OCI-LY1 (cell line): ENCODE measurements around the gene GOLGA6L7.

Experiments used
- H2AFZ ChIP-seq: fragments of 200-600 bp; sonication (generic), shearing (Covaris generic); 2 replicates; pipeline ENCODE4 v1.6.0; 2014; ENCODE audit warnings: antibody characterized with exemption, mild to moderate bottlenecking, low read length
- H3F3A ChIP-seq: fragments of 200-600 bp; sonication (generic), shearing (Covaris generic); 2 replicates; pipeline ENCODE4 v1.6.0; 2014; ENCODE audit warnings: mild to moderate bottlenecking, antibody characterized with exemption, low read length, moderate library complexity; ENCODE audit not compliant: insufficient read depth
- H3K27ac ChIP-seq: fragments of 200-600 bp; sonication (generic); 2 replicates; pipeline ENCODE4 v1.5.1; 2014; ENCODE audit warnings: low read length, mixed run types, mild to moderate bottlenecking, low read depth; ENCODE audit not compliant: poor library complexity, severe bottlenecking
- H3K27me3 ChIP-seq: fragments of 200-600 bp; sonication (generic); 2 replicates; pipeline ENCODE4 v1.6.0; 2014; ENCODE audit warnings: antibody characterized with exemption, mild to moderate bottlenecking, low read length, moderate library complexity; ENCODE audit not compliant: insufficient read depth
- H3K36me3 ChIP-seq: fragments of 200-600 bp; sonication (generic); 2 replicates; pipeline ENCODE4 v1.6.1; 2014; ENCODE audit warnings: mild to moderate bottlenecking, antibody characterized with exemption, low read length, moderate library complexity, mixed read lengths; ENCODE audit not compliant: insufficient read depth
- H3K4me1 ChIP-seq: fragments of 200-600 bp; sonication (generic); 2 replicates; pipeline ENCODE4 v1.5.1; 2014; ENCODE audit warnings: mild to moderate bottlenecking, low read length, moderate library complexity; ENCODE audit not compliant: insufficient read depth, severe bottlenecking
- H3K4me2 ChIP-seq: fragments of 200-600 bp; sonication (generic), shearing (Covaris generic); 2 replicates; pipeline ENCODE4 v1.6.1; 2014; ENCODE audit warnings: low read length
- H3K4me3 ChIP-seq: fragments of 200-600 bp; sonication (generic); 2 replicates; pipeline ENCODE4 v1.5.1; 2014; ENCODE audit warnings: low read length, low read depth, mild to moderate bottlenecking, mixed read lengths; ENCODE audit not compliant: poor library complexity, severe bottlenecking
- H3K79me2 ChIP-seq: fragments of 200-600 bp; shearing (Covaris generic); 2 replicates; pipeline ENCODE4 v1.6.1; 2016; ENCODE audit warnings: mixed run types, low read length, mixed read lengths; ENCODE audit not compliant: insufficient read depth
- H3K9ac ChIP-seq: fragments of 200-600 bp; sonication (generic), shearing (Covaris generic); 2 replicates; pipeline ENCODE4 v1.6.1; 2014; ENCODE audit warnings: mild to moderate bottlenecking, low read length, mixed read lengths
- H3K9me2 ChIP-seq: fragments of 200-600 bp; sonication (generic), shearing (Covaris generic); 2 replicates; pipeline ENCODE4 v1.6.1; 2014; ENCODE audit warnings: low read depth, mild to moderate bottlenecking, low read length, mixed read lengths
- H3K9me3 ChIP-seq: fragments of 200-600 bp; shearing (Covaris generic); 2 replicates; pipeline ENCODE4 v1.6.1; 2014; ENCODE audit warnings: low read length, mixed read lengths
- H4K20me1 ChIP-seq: fragments of 200-600 bp; sonication (generic), shearing (Covaris generic); 2 replicates; pipeline ENCODE4 v1.6.0; 2016; ENCODE audit warnings: mild to moderate bottlenecking, low read length; ENCODE audit not compliant: insufficient read depth
- EZH2 ChIP-seq: fragments of 200-600 bp; sonication (generic), shearing (Covaris generic); IDR thresholded peaks from 2 replicates; pipeline ENCODE4 v1.8.0; 2017; ENCODE audit warnings: borderline replicate concordance, mixed run types, mild to moderate bottlenecking, antibody characterized with exemption, low read length, moderate library complexity, mixed read lengths
- TF ChIP-seq, protein P1 (sequence below): fragments of 200-600 bp; sonication (generic), shearing (Covaris generic); IDR thresholded peaks from 2 replicates; pipeline ENCODE4 v1.5.1; 2017; ENCODE audit warnings: mild to moderate bottlenecking, antibody characterized with exemption, low read length, moderate library complexity, mixed read lengths

GOLGA6L7 gene

DNA sequence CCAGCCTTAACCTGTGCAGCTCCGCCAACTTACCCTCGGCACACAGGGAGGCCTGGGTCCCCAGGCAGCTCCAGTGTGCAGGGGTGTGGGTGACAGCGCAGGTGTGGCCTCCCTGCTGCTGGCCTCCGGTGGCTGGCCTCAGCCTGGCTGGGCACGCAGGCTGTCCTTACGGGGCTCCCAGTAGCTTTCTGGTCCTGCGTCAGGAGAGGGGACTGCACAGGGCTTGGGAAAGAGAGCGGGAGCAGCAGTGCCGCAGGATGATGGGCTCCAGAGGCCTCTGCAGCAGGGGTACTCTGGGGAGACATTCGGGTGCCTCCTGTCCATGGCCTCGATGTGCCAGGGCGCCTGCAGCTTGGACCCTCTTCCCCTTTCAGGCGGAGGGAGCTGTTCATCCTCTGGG is 46.7 kb upstream of the GOLGA6L7 start:
- Histone ChIP-seq H3K4me2 (no peak overlapping the region), H3K79me2 (no peaks in the 10 kb centered on the region)

DNA sequence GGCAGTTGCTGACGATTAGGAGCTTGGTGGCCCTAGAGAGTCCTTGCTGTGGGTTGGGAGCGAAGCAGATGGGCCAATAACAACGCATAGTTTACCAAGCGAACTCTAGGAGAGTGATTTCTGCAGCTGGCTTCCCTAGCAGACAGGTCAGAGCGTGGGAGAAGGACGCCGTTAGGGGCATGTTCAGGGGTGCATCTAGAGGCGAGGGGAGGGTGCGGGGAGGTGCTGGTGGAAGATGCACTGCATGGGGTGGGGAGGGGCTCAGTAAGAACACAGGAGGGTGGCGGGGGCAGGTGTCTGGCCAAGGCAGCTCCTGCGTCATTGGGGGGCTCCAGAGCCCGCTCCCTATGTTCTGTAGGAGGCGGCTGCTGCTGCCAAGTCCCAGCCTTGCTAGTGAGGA is 46.2 kb upstream of the GOLGA6L7 start:
- TF ChIP-seq EZH2 = no peak
- TF ChIP-seq, protein P1, sequence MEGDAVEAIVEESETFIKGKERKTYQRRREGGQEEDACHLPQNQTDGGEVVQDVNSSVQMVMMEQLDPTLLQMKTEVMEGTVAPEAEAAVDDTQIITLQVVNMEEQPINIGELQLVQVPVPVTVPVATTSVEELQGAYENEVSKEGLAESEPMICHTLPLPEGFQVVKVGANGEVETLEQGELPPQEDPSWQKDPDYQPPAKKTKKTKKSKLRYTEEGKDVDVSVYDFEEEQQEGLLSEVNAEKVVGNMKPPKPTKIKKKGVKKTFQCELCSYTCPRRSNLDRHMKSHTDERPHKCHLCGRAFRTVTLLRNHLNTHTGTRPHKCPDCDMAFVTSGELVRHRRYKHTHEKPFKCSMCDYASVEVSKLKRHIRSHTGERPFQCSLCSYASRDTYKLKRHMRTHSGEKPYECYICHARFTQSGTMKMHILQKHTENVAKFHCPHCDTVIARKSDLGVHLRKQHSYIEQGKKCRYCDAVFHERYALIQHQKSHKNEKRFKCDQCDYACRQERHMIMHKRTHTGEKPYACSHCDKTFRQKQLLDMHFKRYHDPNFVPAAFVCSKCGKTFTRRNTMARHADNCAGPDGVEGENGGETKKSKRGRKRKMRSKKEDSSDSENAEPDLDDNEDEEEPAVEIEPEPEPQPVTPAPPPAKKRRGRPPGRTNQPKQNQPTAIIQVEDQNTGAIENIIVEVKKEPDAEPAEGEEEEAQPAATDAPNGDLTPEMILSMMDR = no peak
- no peaks in the 10 kb centered on the region for H3K9me2 ChIP-seq
- H3K27me3 ChIP-seq = no peaks in the 10 kb centered on the region
- H3K4me1 ChIP-seq = no peaks in the 10 kb centered on the region
- H3K79me2 ChIP-seq = no peaks in the 10 kb centered on the region
- no peak overlapping the region for H3K4me2 ChIP-seq
- H3K36me3 ChIP-seq = no peaks in the 10 kb centered on the region
- H3K4me3 ChIP-seq = no peak overlapping the region
- H2AFZ ChIP-seq = no peak overlapping the region
- no peak overlapping the region for H3K27ac ChIP-seq
- no peaks in the 10 kb centered on the region for H3F3A ChIP-seq
- H4K20me1 ChIP-seq = no peaks in the 10 kb centered on the region
- no peak overlapping the region for H3K9ac ChIP-seq
- no peaks in the 10 kb centered on the region for H3K9me3 ChIP-seq

More for the DNA sequence above, 46.7 kb upstream of the GOLGA6L7 start:
- Histone ChIP-seq H4K20me1 (no peaks in the 10 kb centered on the region), H3K27me3 (no peaks in the 10 kb centered on the region), H3K9ac (no peak overlapping the region), H3K27ac (no peak overlapping the region), H3K4me1 (no peaks in the 10 kb centered on the region), H2AFZ (no peak overlapping the region), H3K4me3 (no peak overlapping the region), H3F3A (no peaks in the 10 kb centered on the region), H3K9me2 (no peaks in the 10 kb centered on the region), H3K9me3 (no peaks in the 10 kb centered on the region), H3K36me3 (no peaks in the 10 kb centered on the region)
- no peak for TF ChIP-seq EZH2
- TF ChIP-seq, protein P1 = no peak

DNA sequence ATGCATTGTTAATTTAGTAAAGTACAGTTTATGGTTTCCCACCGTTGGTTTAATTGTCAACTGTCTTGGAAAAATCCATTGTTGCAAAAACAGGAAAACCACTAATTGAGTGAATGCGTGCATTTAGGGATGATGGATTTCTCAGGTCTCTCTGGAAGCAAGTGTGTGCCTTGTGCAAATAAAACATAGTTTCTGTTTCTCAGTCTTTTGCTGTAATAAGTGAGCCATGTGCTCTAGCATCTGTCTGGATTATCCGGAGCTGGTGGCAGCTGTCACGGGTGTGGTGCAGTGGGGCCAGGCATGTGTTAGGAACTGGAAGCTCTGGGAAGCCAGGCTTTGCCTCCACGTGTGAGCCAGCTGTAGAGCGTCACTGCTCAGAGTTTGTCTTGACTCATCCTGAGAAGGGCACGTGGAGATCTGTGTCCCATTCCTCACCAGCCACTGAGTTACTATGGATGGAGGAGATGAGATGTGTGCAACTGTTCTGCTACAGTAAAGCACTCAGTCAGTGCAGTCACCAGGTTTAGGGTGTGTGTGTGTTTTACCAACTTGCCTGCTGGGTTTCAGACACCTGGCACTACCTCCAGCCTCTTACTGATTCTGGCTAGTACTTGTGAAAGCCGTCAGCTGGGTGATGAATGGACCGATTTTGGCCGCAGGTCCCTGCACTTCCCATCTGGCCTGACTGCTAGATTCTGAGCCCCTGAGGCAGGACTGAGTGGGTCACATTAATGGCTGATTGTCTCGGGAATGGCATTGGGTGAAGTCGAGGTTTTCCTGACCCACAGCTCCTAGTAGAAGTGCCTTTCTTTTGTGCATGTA is 44.6 kb upstream of the GOLGA6L7 start:
- no peaks in the 10 kb centered on the region for H3K9me3 ChIP-seq
- no peaks in the 10 kb centered on the region for H3K27me3 ChIP-seq
- no peak overlapping the region for H3K27ac ChIP-seq
- no peak overlapping the region for H2AFZ ChIP-seq
- no peaks in the 10 kb centered on the region for H3K79me2 ChIP-seq
- no peaks in the 10 kb centered on the region for H3K9me2 ChIP-seq
- no peak overlapping the region for H3K9ac ChIP-seq
- H4K20me1 ChIP-seq = no peaks in the 10 kb centered on the region
- no peaks in the 10 kb centered on the region for H3K4me1 ChIP-seq
- no peak for TF ChIP-seq EZH2
- TF ChIP-seq, protein P1 = no peak
- no peak overlapping the region for H3K4me3 ChIP-seq
- no peaks in the 10 kb centered on the region for H3F3A ChIP-seq
- H3K4me2 ChIP-seq = no peak overlapping the region
- H3K36me3 ChIP-seq = no peaks in the 10 kb centered on the region
